Progenitor cell of endocrine pancreas (in vitro differentiated cells): ENCODE results near the gene C5orf47. TPM values are rescaled to one million over a fixed set of nuclear protein-coding genes. Genes with fewer than 3 reads are reported as not detected.

Source experiments
- DNase-seq: peaks from one replicate; pipeline ENCODE4 v3.0.0; 2021; ENCODE audit warnings: low spot score; ENCODE audit not compliant: unreplicated experiment
- H3K27ac Mint-ChIP-seq: 2 replicates; pipeline ENCODE4 v1.8.0; 2021; ENCODE audit warnings: mild to moderate bottlenecking, moderate library complexity, mixed read lengths
- H3K27me3 Mint-ChIP-seq: 2 replicates; pipeline ENCODE4 v1.8.0; 2021; ENCODE audit warnings: mixed read lengths
- H3K36me3 Mint-ChIP-seq: 2 replicates; pipeline ENCODE4 v1.8.0; 2022; ENCODE audit warnings: mixed read lengths; ENCODE audit not compliant: insufficient read depth
- H3K4me1 Mint-ChIP-seq: 2 replicates; pipeline ENCODE4 v1.8.0; 2021; ENCODE audit warnings: low read depth, mixed read lengths
- H3K4me3 Mint-ChIP-seq: 2 replicates; pipeline ENCODE4 v1.8.0; 2021; ENCODE audit warnings: low read depth, mild to moderate bottlenecking, moderate library complexity, mixed read lengths
- H3K9me3 Mint-ChIP-seq: 2 replicates; pipeline ENCODE4 v1.8.0; 2021; ENCODE audit warnings: low read depth, mixed read lengths
- CTCF ChIP-seq: fragments of 200-600 bp; sonication (generic); IDR thresholded peaks from one replicate; pipeline ENCODE4 v1.5.0; 2021; ENCODE audit warnings: antibody characterized with exemption, mild to moderate bottlenecking; ENCODE audit not compliant: unreplicated experiment
- total RNA-seq: library from RNA; stranded (reverse); gene quantifications from 2 replicates; pipeline ENCODE4 v1.2.1, GENCODE V29; 2021

Gene C5orf47
- total RNA-seq, 1 donor from 2014 or later, result not detected

GRCh38 chr5:174000076-174000475 lies 11.1 kb downstream of the C5orf47 start:
- no peak for DNase-seq
- Mint-ChIP-seq H3K27ac (no peak overlapping the region), H3K9me3 (no peaks in the 10 kb centered on the region), H3K27me3 (peaks cover 24% of the 10 kb centered on the region), H3K4me1 (no peaks in the 10 kb centered on the region), H3K4me3 (no peak overlapping the region), H3K36me3 (no peaks in the 10 kb centered on the region)
- no peak for TF ChIP-seq CTCF

- Mint-ChIP-seq H3K27ac (no peak overlapping the region), H3K4me1 (no peaks in the 10 kb centered on the region), H3K27me3 (peaks cover 7% of the 10 kb centered on the region), H3K9me3 (no peaks in the 10 kb centered on the region), H3K36me3 (no peaks in the 10 kb centered on the region), H3K4me3 (no peak overlapping the region)
- TF ChIP-seq CTCF, result no peak
- no peak for DNase-seq
These were observed 14.8 kb downstream of the C5orf47 start for GRCh38 chr5:174003795-174004194.

- H3K9me3 Mint-ChIP-seq, result no peaks in the 10 kb centered on the region
- H3K27me3 Mint-ChIP-seq, result no peaks in the 10 kb centered on the region
- no peak overlapping the region for H3K27ac Mint-ChIP-seq
- DNase-seq, result no peak
- H3K4me1 Mint-ChIP-seq, result no peaks in the 10 kb centered on the region
- no peak for TF ChIP-seq CTCF
- no peak overlapping the region for H3K4me3 Mint-ChIP-seq
- H3K36me3 Mint-ChIP-seq, result no peaks in the 10 kb centered on the region
These were observed 20.0 kb downstream of the C5orf47 start for GRCh38 chr5:174008922-174009321.

GRCh38 chr5:174010365-174010764 lies 21.4 kb downstream of the C5orf47 start:
- Mint-ChIP-seq H3K36me3 (no peaks in the 10 kb centered on the region), H3K4me1 (no peaks in the 10 kb centered on the region), H3K9me3 (no peaks in the 10 kb centered on the region), H3K27me3 (no peaks in the 10 kb centered on the region), H3K4me3 (no peak overlapping the region), H3K27ac (no peak overlapping the region)
- no peak for DNase-seq
- no peak for TF ChIP-seq CTCF

- H3K4me1 Mint-ChIP-seq, result no peaks in the 10 kb centered on the region
- H3K4me3 Mint-ChIP-seq, result no peak overlapping the region
- H3K27me3 Mint-ChIP-seq, result no peaks in the 10 kb centered on the region
- TF ChIP-seq CTCF, result no peak
- no peaks in the 10 kb centered on the region for H3K36me3 Mint-ChIP-seq
- no peaks in the 10 kb centered on the region for H3K9me3 Mint-ChIP-seq
- no peak overlapping the region for H3K27ac Mint-ChIP-seq
- DNase-seq, result no peak
These were observed 22.5 kb downstream of the C5orf47 start for GRCh38 chr5:174011441-174011840.
